ENCODE data around the gene YEATS2.

GRCh38 chr3:183799461-183799860 lies 101.9 kb downstream of the YEATS2 start:
- TF ChIP-seq POLR2A (IDR thresholded peaks at IDR 0.05) (no peak), POLR2AphosphoS5 (IDR thresholded peaks at IDR 0.05) (no peak), CTCF (IDR thresholded peaks at IDR 0.05) (no peak)

Measured in breast epithelium (tissue), 3 donors.